Left hindlimb (tissue), 1 donor: ENCODE data around the gene GPR107.

Experiments
- DNase-seq: peaks from one replicate; pipeline ENCODE4 v3.0.0-alpha.2; 2018

Gene GPR107

DNA sequence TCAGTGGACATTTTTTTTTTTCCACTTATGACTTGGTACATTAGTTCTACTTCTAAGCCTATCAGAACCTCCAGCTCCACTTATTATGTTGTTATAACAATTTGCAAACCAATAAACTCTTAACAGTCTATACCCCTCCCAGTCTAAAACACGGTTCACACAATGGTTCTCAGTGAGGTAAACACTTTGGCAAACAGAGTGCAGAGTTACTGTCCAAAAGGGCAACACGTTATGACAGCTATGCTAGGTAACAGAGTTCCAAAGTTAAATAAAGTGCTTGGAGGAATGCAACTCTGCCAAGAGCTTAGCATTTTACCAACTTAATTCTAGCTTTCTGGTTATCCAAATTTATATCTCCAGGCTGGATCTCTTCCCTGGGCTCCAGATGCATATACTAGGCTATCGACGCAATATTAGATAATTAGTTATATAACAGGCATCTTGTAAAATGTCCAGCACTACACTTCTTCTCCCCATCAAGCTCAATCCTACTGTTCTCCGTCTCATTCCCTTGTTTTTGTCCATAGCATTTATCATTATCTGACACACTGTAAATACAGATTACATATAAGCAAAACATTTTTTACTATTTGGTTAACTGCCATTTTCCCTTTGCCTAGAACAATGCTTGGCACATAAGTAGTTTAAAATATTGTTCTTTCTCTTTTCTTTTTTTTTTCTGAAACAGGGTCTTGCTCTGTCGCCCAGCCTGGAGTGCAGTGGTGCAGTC is 25.0 kb upstream of the GPR107 start:
- no peak for DNase-seq

DNA sequence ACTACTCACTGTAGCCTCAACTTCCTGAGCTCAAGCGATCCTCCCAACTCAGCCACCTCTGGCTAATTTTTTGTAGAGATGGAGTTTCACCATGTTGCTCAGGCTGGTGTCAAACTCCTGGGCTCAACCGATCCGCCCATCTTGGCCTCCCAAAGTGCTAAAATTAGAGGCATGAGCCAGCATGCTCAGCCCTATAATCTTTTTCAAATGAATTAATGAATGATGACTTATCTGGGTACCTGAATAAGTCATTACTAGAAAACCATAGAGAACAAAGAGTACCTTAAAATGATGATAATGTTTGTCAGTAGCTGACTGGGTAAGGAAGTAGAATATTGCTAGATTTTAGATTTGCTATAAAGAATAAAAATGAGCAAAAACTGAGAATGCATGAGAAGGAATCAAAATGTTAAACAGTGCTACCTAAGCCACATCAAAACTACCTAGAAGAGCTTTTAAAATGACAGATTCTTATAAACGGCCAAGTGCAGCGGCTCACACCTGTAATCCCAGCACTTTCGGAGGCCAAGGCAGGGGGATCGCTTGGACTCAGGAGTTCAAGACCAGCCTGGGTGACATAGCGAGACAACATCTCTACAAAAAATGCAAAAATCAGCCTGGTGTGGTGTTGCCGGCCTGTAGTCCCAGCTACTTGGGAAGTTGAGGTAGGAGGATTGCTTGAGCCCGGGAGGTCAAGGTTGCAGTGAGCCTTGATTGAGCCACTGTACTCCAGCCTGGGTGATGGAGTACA is 24.3 kb upstream of the GPR107 start:
- no peak for DNase-seq

GRCh38 chr9:130030651-130031127 is 23.0 kb upstream of the GPR107 start:
- no peak for DNase-seq

- DNase-seq = no peak
Measured at GRCh38 chr9:130034570-130034969, 19.1 kb upstream of the GPR107 start.

- no peak for DNase-seq
Measured at GRCh38 chr9:130036099-130036498, 17.6 kb upstream of the GPR107 start.

DNA sequence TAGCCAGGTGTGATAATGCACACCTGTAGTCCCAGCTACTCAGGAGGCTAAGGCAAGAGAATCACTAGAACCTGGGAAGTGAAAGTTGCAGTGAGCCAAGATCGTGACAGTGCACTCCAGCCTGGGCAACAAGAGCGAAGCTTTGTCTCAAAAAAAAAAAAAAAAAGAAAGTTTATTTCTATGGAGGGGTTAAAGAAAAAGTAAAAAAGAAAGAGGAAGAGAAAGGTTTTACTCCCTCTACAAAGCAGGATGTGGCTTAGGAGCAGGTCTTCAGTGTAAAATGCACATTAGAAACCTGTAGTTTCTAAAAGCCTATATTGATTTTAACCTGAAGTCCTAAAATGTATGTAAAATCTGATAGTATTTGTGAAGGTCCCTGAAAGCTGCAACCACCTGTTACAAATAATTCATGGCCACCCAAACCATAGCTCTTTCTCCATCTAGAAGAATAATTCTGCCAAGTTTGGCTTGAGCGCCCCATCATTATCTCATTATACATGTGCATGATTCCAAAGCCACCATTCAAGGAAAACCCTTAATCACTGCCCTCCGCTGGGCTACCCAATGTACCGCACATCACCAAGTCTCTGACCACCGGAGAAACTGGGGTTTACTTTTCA is 14.1 kb upstream of the GPR107 start:
- DNase-seq = peak; percentile 42

- DNase-seq = no peak
Measured at GRCh38 chr9:130040984-130041647, 12.6 kb upstream of the GPR107 start.

DNA sequence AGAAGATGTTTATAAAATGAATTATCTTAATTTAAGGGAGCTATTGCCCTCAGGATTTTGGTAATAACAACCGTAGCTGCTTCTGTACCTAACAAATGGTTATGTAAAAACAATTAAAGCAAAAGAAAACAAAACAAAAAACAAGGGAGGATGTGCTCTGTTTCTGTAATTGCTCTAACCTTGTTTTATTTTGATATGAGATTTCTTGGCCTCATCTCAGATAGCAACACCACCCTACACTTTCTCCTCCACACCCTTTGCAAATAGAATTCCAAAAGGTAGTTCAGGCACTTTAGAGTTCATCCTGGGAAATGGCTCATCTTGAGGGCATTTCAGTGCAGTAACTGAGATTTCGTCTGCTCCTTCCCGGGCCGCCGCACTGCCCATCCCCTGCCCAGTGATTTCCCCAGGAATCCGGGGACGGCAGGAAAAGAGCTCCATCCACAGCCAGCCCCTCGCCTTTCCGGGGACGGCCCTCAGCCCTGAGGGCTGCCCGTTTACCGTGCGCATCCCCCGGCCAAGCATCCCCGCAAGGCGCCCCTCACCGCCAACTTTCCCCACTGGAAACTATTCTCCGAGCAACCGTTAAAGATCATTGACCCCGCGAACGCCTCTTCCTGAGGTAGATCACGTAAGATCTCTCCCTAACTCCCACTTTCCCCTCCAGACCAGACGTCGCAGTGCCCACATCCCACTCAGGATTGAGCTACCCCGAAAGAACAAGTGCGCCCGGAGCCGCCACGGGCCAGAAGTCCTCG is 11.9 kb upstream of the GPR107 start:
- peak; percentile 48 for DNase-seq

DNA sequence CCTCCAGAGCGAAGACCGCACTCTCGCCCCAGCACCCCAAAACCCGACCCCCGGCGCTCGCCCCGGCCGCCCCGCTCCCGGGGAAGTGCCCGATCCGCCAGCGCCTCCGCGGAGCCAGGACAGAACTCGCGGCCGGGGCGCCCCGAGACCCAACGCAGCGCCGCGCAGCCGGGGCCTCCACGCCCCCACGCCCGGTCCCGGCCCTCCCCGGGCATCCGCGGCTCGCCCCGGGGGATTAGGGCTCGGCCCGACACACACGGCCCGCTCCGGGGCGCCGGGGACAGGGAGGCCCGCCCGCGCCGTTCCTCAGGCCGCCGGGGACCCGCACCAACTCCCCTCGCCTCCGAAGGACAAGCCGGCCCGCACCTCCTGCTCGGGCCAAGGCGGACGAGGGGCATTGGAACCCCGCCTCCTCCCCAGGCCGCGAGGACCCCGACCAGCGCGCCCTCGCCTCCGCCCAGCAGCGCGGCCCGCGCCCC is 11.3 kb upstream of the GPR107 start:
- DNase-seq = peak; percentile 50

- DNase-seq = peak; percentile 90
Measured at GRCh38 chr9:130042885-130043653, 10.6 kb upstream of the GPR107 start, which contains the start of gene FNBP1. Gene FNBP1, minus strand, starts transcription at chr9:130043189. Its CDS starts 214 bp downstream, at chr9:130042975.

DNA sequence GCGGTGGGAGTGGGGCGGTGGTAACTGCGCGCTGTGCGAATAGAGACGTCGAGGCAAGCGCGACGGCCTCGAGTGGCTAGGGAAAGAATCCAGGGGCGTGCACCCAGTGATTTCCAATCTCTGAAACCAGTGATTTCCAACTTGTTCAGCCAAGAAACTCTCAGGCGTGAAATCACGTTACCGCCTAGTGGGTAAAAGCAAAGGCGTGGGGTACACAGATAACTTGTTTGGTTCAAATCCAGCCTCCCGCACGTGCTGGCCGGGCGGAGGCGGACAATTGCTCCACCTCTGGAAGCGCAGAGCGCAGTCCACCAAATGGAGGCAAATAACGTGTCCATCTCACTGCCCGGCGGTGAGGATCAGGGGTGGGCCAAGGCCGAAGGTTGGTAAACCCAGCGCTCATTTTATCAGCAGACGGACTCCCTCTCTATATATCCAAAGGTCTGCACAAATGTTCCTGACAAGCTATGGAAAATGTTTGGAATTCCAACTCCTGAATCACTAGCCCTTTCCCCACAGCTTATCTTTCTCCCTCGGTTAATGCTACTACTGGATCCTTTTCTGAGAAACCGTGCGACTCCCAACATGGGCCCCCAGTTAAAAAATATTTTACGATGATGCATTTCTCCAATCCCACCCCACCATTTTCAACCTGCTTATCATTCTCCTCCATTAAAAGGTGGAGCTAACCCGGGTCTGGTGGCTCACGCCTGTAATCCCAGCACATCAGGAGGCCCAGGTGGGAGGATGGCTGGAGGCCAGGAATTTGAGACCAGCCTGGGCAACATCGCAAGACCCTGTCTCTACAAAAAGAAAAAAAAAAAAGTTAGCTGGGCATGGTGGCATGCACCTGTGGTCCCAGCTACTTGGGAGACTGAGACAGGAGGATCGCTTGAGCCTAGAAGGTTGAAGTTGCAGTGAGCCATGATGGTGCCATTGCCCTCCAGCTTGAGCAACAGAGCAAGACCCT is 9.8 kb upstream of the GPR107 start:
- DNase-seq = no peak

- DNase-seq = no peak
Measured at GRCh38 chr9:130045725-130046450, 7.8 kb upstream of the GPR107 start.

GRCh38 chr9:130049431-130050210 is 4.1 kb upstream of the GPR107 start:
- no peak for DNase-seq

DNA sequence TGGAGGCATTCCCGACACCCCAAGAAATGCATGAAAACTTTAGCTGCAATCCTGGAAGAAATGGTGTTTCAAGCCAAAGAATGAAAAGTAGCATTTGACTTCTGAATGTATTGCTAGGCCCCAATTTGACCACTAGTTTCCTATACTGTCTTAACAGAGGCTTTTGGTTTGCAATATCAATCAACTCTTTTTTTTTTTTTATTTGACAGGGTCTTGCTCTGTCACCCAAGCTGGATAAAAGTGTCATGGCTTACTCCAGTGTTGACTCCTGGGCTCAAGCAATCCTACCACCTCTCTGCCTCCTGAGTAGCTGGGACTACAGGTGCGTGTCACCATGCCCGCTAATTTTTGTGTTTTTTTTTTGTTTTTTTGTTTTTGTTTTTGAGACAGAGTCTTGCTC is 3.2 kb upstream of the GPR107 start:
- DNase-seq = no peak

GRCh38 chr9:130051855-130052254 is 1.9 kb upstream of the GPR107 start:
- no peak for DNase-seq

GRCh38 chr9:130053109-130053503 is 600 bp upstream of the GPR107 start:
- no peak for DNase-seq

DNA sequence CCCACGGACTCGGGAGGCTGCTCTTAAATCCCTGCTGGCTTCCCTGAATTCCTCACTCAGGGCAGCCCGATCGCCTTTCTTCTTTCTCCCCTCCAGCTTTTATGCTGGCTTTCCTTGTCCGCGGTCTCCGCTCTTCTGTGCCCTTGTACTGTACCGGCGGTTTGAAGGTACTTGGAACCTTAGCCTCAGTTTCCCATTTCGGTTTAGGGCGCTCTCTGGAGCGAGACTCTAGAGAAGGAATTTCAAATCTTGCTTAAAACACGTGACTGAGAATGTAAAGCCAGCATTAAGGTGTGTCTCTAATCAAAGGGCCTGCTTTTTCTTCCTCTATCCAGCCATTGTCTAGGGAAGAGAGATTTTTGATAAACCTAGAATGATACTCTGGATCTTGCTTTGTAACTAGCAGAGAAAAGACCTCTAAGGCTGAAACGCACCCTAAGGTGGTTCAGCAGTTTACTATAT is 650 bp downstream of the GPR107 start:
- no peak for DNase-seq

DNA sequence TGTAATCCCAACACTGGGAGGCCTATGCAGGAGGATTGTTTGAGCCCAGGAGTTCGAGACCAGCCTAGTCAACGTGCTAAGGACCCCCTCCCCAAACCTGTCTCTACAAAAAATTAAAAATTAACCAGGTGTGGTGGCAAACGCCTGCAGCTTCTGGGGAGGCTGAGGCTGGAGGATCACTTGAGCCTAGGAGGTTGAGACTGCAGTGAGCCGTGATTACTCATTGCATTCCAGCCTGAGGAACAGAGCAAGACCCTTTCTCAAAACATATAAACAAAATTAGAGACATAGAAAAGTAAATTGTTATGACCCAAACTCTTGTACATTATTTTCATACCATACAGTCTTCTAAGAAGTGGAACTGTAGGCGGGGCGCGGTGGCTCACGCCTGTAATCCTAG is 1.1 kb downstream of the GPR107 start:
- DNase-seq = no peak

DNA sequence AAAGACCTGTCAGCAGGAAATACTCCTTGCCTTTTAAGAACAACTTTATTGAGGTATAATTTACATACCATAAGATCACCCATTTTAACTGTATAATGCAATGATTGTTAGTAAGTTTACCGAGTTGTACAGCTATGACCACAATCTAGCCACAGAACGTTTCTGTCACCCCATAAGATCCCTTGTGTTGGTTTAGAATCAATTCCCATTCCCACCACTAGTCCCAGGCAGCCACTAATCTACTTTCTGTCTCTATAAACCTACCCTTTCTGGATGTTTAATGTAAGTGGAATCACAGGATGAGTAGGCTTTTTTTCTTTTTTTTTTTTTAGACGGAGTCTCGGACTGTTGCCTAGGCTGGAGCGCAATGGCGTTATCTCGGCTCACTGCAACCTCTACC is 4.4 kb downstream of the GPR107 start:
- DNase-seq = no peak
